GM18511 (cell line): ENCODE results near the gene KCNK3.
"Not testable (repeated sequence)": the region's sequence is repeated elsewhere in the genome, so short reads cannot be mapped to it uniquely, and the experiment has no call there.

Experiments used
- ATAC-seq: cut with Tn5 transposase; IDR thresholded peaks from one replicate; pipeline ENCODE4 v1.9.1; 2021; ENCODE audit warnings: mild to moderate bottlenecking, moderate library complexity; ENCODE audit not compliant: unreplicated experiment

KCNK3 gene

GRCh38 chr2:26660363-26660962 is 32.1 kb upstream of the KCNK3 start:
- ATAC-seq, result no peak

- not testable (repeated sequence) for ATAC-seq
Observed at GRCh38 chr2:26665296-26665695, 27.2 kb upstream of the KCNK3 start.

GRCh38 chr2:26666671-26667070 is 25.9 kb upstream of the KCNK3 start:
- no peak for ATAC-seq

- ATAC-seq, result no peak
Observed at GRCh38 chr2:26668041-26668440, 24.5 kb upstream of the KCNK3 start.

GRCh38 chr2:26668856-26669750 is 23.4 kb upstream of the KCNK3 start:
- ATAC-seq, result no peak

- ATAC-seq, result no peak
Observed at GRCh38 chr2:26670171-26670570, 22.4 kb upstream of the KCNK3 start.

- no peak for ATAC-seq
Observed at GRCh38 chr2:26670931-26671460, 21.5 kb upstream of the KCNK3 start.

GRCh38 chr2:26671691-26672090 is 20.8 kb upstream of the KCNK3 start:
- no peak for ATAC-seq

- ATAC-seq, result no peak
Observed at GRCh38 chr2:26672112-26672817, 20.3 kb upstream of the KCNK3 start.

GRCh38 chr2:26672818-26673393 is 19.6 kb upstream of the KCNK3 start:
- no peak for ATAC-seq

- no peak for ATAC-seq
Observed at GRCh38 chr2:26674002-26674751, 18.3 kb upstream of the KCNK3 start.

GRCh38 chr2:26674771-26675170 is 17.8 kb upstream of the KCNK3 start:
- no peak for ATAC-seq

- no peak for ATAC-seq
Observed at GRCh38 chr2:26675651-26676255, 16.8 kb upstream of the KCNK3 start.

GRCh38 chr2:26678035-26678434 is 14.5 kb upstream of the KCNK3 start:
- no peak for ATAC-seq

- no peak for ATAC-seq
Observed at GRCh38 chr2:26679867-26680266, 12.7 kb upstream of the KCNK3 start.

GRCh38 chr2:26681656-26682055 is 10.9 kb upstream of the KCNK3 start:
- no peak for ATAC-seq

GRCh38 chr2:26682155-26682554 is 10.4 kb upstream of the KCNK3 start:
- ATAC-seq, result no peak

- ATAC-seq, result no peak
Observed at GRCh38 chr2:26683583-26683982, 8.9 kb upstream of the KCNK3 start.

- ATAC-seq, result no peak
Observed at GRCh38 chr2:26685341-26685740, 7.2 kb upstream of the KCNK3 start.
